GM18520 (cell line): ENCODE measurements around the gene CPEB2.
A peak's percentile ranks its signal among the peaks of the same experiment; 100 is the strongest.

Experiments used
- ATAC-seq: cut with Tn5 transposase; IDR thresholded peaks from one replicate; pipeline ENCODE4 v1.9.1; 2021; ENCODE audit not compliant: unreplicated experiment

CPEB2 gene

GRCh38 chr4:15116509-15117079 lies 114.3 kb downstream of the CPEB2 start:
- no peak for ATAC-seq

- peak; percentile 65 for ATAC-seq
Observed at GRCh38 chr4:15117270-15117946, 115.1 kb downstream of the CPEB2 start.

- no peak for ATAC-seq
Observed at GRCh38 chr4:15118292-15118691, 116.0 kb downstream of the CPEB2 start.
